ENCODE data around the gene KRTAP10-3. TPM values are rescaled to one million over a fixed set of nuclear protein-coding genes. Genes with fewer than 3 reads are reported as not detected.

The KRTAP10-3 gene
- total RNA-seq, 1 experiment from 2014 or later, result not detected

DNA sequence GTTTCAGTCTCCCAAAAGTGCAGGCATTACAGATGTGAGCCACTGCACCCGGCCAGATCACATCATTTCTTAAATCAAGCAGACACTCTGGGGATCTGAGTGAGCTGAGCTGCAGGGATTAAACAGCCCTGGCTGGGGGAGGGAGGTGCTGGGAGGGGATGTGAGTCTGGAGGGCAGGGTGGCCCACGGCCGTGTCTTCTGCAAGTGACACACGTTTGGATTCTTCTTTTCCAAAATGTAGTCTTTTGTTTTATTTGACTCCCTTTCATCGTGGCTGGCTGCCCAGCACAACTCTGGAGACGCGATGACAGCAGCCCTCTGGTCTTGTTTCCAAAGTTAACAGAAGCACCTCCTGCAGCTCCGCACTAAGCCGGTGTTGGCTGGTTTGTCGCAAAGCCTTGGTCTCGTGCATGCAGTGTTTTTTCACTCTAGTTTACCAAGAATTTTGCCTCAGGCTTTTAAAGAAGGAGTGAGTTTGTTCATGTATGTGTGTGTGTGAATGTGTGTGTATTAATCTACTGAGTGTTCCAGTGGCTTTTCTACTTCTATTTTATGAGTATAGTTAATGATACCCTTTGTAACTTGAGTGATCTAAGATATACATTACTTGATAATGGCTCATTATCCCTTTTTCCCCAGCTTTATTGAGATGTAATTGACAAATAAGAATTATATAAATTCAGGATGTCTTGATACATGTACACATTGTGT, 24.6 kb upstream of the KRTAP10-3 start:
- POLR2A ChIA-PET, result no interaction called here
- in situ Hi-C loops (cut with HindIII; ENCODE audit: low pct_unique_long_range_greater_than_20kb, low sequenced_read_pairs), result no loop called here

GRCh38 chr21:44582055-44582454, 23.5 kb upstream of the KRTAP10-3 start:
- CTCF ChIA-PET, result no interaction called here
- POLR2A ChIA-PET, result no interaction called here
- no peaks in the 10 kb centered on the region for H3K36me3 ChIP-seq (ENCODE audit: control insufficient read depth, insufficient read depth, low read length)
- in situ Hi-C loops (cut with HindIII; ENCODE audit: low pct_unique_long_range_greater_than_20kb, low sequenced_read_pairs) (no loop called here), intact Hi-C loops (cut with micrococcal nuclease; ENCODE audit: unreplicated experiment) (no loop called here)
- H3K4me1 ChIP-seq (ENCODE audit: control insufficient read depth, insufficient read depth, low read length), result peaks cover 4% of the 10 kb centered on the region; the same call in 1 of the 2 replicates
- no peak overlapping the region for H3K27ac ChIP-seq (ENCODE audit: low read length)
- BruUV-seq (replicated peaks), result no TSS peak
- H3K9me3 ChIP-seq (ENCODE audit: control insufficient read depth, insufficient read depth, low read depth, low read length), result 0 out of 2 replicates have a peak, but pooled peaks cover 7% of the 10 kb centered on the region
- H3K4me3 ChIP-seq (ENCODE audit: low read depth in 2 of 2, low read length in 2 of 2), result no peak overlapping the region
- H3K27me3 ChIP-seq (ENCODE audit: control insufficient read depth, insufficient read depth, low read length), result peaks cover 4% of the 10 kb centered on the region
- ATAC-seq, result no peak
- no peak for DNase-seq (ENCODE audit: low read depth, low spot score)
- TF ChIP-seq SIN3A (IDR thresholded peaks at IDR 0.05; ENCODE audit: borderline replicate concordance, insufficient read depth, low read depth, low read length) (no peak), CTCF (IDR thresholded peaks at IDR 0.05) (no peak), TCF7L2 (IDR thresholded peaks at IDR 0.05; ENCODE audit: low read depth, low read length) (no peak), POLR2AphosphoS5 (IDR thresholded peaks at IDR 0.05; ENCODE audit: low read depth, low read length) (no peak)
- TF ChIP-seq, protein P1, sequence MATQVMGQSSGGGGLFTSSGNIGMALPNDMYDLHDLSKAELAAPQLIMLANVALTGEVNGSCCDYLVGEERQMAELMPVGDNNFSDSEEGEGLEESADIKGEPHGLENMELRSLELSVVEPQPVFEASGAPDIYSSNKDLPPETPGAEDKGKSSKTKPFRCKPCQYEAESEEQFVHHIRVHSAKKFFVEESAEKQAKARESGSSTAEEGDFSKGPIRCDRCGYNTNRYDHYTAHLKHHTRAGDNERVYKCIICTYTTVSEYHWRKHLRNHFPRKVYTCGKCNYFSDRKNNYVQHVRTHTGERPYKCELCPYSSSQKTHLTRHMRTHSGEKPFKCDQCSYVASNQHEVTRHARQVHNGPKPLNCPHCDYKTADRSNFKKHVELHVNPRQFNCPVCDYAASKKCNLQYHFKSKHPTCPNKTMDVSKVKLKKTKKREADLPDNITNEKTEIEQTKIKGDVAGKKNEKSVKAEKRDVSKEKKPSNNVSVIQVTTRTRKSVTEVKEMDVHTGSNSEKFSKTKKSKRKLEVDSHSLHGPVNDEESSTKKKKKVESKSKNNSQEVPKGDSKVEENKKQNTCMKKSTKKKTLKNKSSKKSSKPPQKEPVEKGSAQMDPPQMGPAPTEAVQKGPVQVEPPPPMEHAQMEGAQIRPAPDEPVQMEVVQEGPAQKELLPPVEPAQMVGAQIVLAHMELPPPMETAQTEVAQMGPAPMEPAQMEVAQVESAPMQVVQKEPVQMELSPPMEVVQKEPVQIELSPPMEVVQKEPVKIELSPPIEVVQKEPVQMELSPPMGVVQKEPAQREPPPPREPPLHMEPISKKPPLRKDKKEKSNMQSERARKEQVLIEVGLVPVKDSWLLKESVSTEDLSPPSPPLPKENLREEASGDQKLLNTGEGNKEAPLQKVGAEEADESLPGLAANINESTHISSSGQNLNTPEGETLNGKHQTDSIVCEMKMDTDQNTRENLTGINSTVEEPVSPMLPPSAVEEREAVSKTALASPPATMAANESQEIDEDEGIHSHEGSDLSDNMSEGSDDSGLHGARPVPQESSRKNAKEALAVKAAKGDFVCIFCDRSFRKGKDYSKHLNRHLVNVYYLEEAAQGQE (IDR thresholded peaks at IDR 0.05; ENCODE audit: insufficient read depth in 1 of 2, low read depth in 2 of 2, low read length in 1 of 2), result no peak

More for the DNA sequence above, 24.6 kb upstream of the KRTAP10-3 start:
- 0 out of 2 replicates have a peak, but pooled peaks cover 7% of the 10 kb centered on the region for H3K9me3 ChIP-seq (ENCODE audit: control insufficient read depth, insufficient read depth, low read depth, low read length)
- no peak overlapping the region for H3K4me3 ChIP-seq (ENCODE audit: low read depth in 2 of 2, low read length in 2 of 2)
- no peak overlapping the region for H3K27ac ChIP-seq (ENCODE audit: low read length)
- TF ChIP-seq, protein P1 (IDR thresholded peaks at IDR 0.05; ENCODE audit: insufficient read depth in 1 of 2, low read depth in 2 of 2, low read length in 1 of 2), result no peak
- TF ChIP-seq SIN3A (IDR thresholded peaks at IDR 0.05; ENCODE audit: borderline replicate concordance, insufficient read depth, low read depth, low read length) (no peak), CTCF (IDR thresholded peaks at IDR 0.05) (no peak)
- no peak for ATAC-seq
- peaks cover 4% of the 10 kb centered on the region; the same call in 1 of the 2 replicates for H3K4me1 ChIP-seq (ENCODE audit: control insufficient read depth, insufficient read depth, low read length)
- CTCF ChIA-PET, result no interaction called here
- BruUV-seq (replicated peaks), result no TSS peak
- peaks cover 4% of the 10 kb centered on the region for H3K27me3 ChIP-seq (ENCODE audit: control insufficient read depth, insufficient read depth, low read length)
- no peak for DNase-seq (ENCODE audit: low read depth, low spot score)
- intact Hi-C loops (cut with micrococcal nuclease; ENCODE audit: unreplicated experiment), result no loop called here
- H3K36me3 ChIP-seq (ENCODE audit: control insufficient read depth, insufficient read depth, low read length), result no peaks in the 10 kb centered on the region
